SW480 (cell line): ENCODE measurements around the gene SPDEF.

Experiments used
- DNase-seq: peaks from one replicate; pipeline ENCODE4 v3.0.0-alpha.2; 2016; ENCODE audit warnings: low spot score

Gene SPDEF

GRCh38 chr6:34514593-34515472, 41.3 kb downstream of the SPDEF start:
- no peak for DNase-seq

GRCh38 chr6:34514112-34514511, 42.0 kb downstream of the SPDEF start:
- DNase-seq, result no peak

GRCh38 chr6:34513646-34514045, 42.5 kb downstream of the SPDEF start:
- no peak for DNase-seq

GRCh38 chr6:34512738-34513115, 43.4 kb downstream of the SPDEF start:
- DNase-seq, result no peak

- DNase-seq, result no peak
Measured at GRCh38 chr6:34511915-34512737, 44.0 kb downstream of the SPDEF start.

GRCh38 chr6:34511214-34511914, 44.8 kb downstream of the SPDEF start:
- DNase-seq, result no peak

GRCh38 chr6:34510299-34510698, 45.8 kb downstream of the SPDEF start:
- DNase-seq, result no peak

- DNase-seq, result no peak
Measured at GRCh38 chr6:34509782-34510181, 46.3 kb downstream of the SPDEF start.

GRCh38 chr6:34508425-34508824, 47.7 kb downstream of the SPDEF start:
- no peak for DNase-seq

GRCh38 chr6:34506718-34507117, 49.4 kb downstream of the SPDEF start:
- DNase-seq, result no peak

GRCh38 chr6:34497411-34497810, 58.7 kb downstream of the SPDEF start:
- DNase-seq, result no peak

- no peak for DNase-seq
Measured at GRCh38 chr6:34496103-34496685, 59.9 kb downstream of the SPDEF start.

GRCh38 chr6:34494973-34495372, 61.2 kb downstream of the SPDEF start:
- no peak for DNase-seq

- no peak for DNase-seq
Measured at GRCh38 chr6:34493344-34493743, 62.8 kb downstream of the SPDEF start.

GRCh38 chr6:34491091-34491430, 65.1 kb downstream of the SPDEF start:
- DNase-seq, result no peak

- no peak for DNase-seq
Measured at GRCh38 chr6:34490390-34491090, 65.6 kb downstream of the SPDEF start.

GRCh38 chr6:34489207-34489805, 66.8 kb downstream of the SPDEF start:
- peak; percentile 19 for DNase-seq
